Limb (tissue), 2 donors: Measurements from ENCODE around the gene TMA16.
A peak's percentile ranks its signal among the peaks of the same experiment; 100 is the strongest.
"Not testable (repeated sequence)": the region's sequence is repeated elsewhere in the genome, so short reads cannot be mapped to it uniquely, and the experiment has no call there.

ENCODE experiments used
- DNase-seq, 2 donors: peaks; one replicate each; pipeline ENCODE4 v3.0.0-alpha.2; 2016; ENCODE audit errors: extremely low spot score in 2 of 2

TMA16 gene

DNA sequence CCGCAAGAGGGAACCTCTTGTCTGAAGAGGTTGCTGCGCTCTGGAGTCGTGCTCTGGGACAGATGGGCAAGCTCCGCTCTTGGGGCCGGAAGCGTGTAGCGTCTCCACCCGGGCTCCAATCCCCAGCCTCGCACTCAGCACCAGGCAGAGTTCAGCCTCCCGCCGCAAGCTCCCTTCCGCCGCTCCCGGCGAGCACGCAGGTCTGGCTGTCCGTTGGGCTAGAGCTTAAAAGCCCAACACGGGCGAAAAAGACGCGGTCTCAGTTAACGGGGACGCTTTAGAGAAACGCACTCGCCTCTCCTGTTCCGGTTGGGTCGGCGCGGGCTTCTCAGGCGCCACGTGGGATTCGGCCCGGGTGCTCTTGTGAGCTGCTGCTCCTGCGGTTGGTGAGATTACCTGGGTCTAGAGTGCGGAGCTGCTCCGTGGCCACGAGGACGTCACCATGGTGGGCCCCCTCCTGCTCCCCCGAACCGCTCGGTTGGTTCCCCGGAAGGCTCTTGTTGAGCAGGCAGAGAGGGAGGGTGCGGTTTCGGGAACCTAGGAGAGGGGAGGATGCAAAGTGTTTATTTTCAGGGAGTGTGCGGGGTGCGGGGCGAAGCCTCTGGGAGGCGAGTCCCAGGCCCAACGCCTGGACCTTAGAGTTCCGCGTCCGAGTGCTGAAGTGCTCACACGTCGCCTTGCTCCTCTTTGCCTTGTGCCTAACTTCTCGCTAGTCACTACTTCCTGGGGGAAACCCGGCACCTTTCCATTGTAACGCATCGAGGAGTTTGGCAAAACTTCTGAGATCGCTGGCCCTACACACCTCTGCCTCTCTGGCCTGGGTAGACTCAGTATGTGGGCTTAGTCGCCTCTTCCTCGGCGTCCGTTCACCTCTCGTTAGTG lies at the start of gene TMA16:
Gene TMA16 (plus strand): TSS at position 331 of the 882 bp plus-strand sequence. CDS start 112 bp downstream, at position 443.
- peak; percentile 90 to 91 for DNase-seq

DNA sequence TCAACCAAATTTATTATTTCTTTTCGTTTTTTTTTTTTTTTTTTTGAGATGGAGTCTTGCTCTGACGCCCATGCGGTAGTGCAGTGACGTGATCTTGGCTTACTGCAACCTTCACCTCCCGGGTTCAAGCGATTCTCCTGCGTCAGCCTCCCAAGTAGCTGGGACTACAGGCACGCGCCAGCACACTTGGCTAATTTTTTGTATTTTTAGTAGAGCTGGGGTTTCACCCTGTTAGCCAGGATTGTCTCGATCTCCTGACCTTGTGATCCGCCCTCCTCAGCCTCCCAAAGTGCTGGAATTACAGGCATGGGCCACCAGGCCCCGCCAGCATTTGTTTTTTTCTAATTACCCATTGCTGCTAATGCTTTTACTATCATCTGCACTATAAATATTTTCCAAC lies 47.5 kb upstream of the TMA16 start:
- not testable (repeated sequence) for DNase-seq

DNA sequence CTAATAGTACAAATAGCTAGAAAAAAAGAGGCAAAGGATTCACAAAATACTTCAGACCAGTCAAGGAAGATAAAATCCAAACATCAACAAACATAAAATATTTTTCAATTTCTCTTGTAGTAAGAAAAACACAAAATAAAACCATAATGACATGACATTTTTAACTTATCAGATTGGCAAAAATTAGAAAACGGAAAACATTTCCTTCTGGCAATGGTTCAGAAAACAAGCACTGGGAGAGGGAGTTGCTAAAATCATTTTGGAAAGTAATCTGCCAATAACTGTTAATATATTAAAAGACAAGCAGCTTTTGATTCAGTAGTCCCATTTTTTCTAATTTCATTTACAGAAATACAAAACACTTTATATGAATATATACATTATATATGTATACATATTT lies 47.0 kb upstream of the TMA16 start:
- no peak for DNase-seq

DNA sequence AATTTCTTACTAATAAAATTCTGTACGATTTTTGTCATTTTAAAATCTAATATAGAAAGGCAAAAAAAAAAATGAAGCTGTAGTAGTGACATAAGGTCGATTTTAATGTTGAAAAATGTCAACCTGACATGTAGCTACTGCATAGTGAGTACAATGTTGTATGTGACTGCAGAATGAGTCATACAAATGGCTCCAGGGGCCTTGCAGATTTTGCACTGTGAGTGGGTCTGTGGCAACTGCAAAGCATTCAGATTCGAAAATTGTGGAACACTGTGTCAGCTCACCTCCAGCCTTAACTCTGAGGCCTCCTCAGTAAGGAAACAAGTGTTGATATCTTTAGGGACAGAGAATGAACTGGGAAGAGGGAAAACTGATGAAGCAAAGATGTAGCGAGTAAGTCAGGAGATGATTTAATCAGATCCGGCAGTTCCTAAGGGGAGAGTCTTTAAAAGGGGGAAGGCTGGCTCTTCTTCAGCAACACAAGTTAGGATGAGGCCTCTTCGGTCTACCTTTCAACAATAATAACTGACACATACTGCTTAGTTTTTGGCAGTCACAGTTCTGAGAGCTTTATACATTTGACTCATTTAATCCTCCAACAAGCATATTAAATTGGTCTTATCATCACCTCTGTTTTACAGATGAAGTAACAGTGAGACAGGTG lies 45.8 kb upstream of the TMA16 start:
- no peak for DNase-seq

DNA sequence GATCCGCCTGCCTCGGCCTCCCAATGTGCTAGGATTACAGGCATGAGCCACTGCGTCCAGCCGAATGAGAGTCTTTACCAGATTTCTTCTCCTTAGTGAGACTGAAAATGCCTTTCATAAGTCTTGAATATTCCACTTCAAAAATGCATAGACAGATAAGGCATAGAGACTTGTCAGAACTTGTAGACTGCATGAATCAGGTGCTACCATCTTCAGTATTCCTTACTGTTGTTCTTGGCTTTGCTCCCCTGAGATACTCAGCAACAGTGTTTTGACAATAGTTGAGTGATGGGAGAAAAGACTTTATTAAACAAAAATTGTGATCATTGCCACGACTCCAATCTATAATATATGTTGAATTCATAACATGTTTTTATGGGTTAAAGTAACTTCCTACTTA lies 31.9 kb upstream of the TMA16 start:
- DNase-seq, result no peak

DNA sequence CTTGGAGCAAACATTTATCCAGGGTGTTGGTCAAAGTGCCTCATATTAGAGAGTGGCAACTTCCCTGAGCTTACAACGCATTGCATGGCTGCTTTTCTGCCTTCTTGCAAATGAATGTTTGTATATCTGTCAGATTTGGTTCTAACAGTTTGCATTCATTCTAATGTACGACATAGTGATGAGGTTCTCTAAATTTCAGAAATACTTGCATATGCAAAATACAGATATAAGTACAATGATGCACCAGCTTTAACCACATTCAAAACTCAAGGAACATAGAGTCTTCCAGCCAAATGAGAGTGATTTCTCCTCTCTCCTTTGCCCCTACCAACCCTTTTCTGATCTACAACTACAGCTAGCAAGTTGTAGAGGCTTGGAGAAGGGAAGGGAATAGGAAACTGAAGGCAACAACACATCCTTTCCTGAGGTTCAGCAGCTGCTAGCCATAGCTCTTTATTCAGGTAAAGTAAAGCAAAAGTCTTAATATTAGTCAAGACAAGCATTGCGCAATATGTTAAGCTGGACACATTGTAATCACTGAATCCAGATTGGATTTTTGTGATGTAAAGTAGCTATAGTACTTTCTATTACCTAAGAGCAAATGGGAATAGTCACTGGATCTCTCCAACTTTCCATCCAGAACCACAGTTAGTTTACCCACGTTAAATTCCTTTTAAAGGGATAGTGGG lies 27.3 kb upstream of the TMA16 start:
- no peak for DNase-seq

GRCh38 chr4:163470391-163470790 lies 24.1 kb upstream of the TMA16 start:
- DNase-seq, result no peak

DNA sequence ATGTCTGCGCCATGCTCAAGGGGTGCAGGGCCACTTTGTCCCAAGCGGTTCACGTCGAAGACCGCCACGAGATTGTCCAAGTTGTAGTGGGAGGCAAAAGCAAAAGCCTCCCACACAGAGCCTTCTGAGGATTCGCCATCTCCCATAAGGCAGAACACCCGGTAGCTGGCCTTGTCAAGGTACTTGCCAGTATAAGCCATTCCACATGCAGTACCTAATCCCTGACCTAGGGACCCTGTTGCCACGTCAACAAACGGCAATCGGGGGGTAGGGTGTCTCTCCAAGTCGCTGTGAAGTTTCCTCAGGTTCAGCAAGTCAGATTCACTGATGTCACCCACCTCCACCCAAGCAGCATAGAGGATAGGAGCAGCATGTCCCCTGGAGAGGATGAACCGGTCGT lies 21.4 kb upstream of the TMA16 start:
- DNase-seq, result no peak

GRCh38 chr4:163473576-163473975 lies 20.9 kb upstream of the TMA16 start, which contains the start of gene TKTL2:
Gene TKTL2 (minus strand): TSS chr4:163473754. CDS start chr4:163473734, 20 bp downstream.
- DNase-seq, result no peak

GRCh38 chr4:163474027-163474426 lies 20.5 kb upstream of the TMA16 start:
- DNase-seq, result no peak

DNA sequence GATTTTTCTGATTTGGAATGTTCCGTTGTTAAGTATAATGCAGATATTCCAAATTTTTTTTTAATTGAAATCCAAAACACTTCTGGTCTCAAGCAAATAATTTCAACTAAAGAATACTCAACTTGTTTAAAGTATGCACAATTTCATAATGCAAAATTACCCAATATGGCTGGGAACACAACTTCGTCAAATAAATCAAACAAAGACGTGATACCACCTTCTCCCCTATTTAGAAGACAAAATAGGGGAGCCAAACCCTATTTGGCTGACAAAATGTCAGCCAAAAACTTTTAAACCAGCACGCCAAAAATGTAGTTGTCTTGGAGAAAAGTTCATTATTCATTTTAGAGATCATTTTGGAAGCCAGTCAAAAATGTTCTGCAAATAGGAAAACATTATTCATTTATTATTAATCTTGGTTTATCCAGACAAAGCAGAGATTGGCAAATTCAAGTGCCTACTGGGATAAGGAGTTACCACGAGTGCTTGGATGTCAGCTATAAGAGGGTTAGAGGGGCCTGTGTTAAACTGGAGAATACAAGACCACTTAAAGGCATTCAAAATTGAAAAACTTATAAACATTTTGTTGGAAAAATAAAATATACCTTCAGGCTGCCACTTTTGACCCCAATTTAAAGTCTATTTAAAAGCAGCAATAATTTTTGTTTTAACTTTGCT lies 17.6 kb upstream of the TMA16 start:
- DNase-seq, result no peak

DNA sequence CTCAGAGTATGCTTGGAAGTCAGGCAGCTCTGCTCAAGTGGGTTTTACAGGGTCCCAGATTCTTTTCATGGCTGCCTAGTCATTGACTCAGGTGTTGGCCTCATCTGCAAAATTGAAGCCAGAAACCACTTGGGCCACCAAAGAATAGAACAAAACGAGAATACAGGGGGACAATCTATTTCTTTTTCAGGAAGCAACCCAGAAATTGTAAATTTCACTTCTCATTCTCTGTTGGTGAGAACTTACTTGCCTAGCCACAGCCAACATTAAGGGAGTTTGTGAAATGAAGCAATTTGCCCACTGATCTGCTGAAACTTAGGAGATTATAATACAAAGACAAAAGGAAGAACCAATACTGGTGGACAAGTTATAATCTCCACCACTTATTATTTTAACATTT lies 12.3 kb upstream of the TMA16 start:
- no peak for DNase-seq

GRCh38 chr4:163484906-163485305 lies 9.6 kb upstream of the TMA16 start:
- DNase-seq, result peak; percentile 21 to 72

DNA sequence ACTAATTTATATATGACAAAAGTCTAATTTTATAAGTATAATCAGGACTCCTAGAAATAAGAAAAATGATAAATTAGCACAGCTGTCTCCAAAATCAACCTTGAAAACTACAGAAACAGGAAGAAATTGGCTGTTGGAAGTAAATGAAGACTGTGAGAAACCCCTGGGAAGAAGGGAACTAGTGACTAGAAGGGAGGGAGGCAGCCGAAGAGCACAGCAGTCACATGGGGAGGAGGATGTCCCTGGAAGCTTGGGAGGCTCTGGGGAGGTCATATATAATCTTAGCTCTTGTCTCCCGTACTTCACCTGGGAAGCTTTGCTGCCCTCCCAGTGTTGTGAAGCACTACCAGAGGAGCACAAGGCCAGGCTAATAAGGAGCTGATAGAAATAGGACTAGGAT lies 8.9 kb upstream of the TMA16 start:
- DNase-seq, result no peak

DNA sequence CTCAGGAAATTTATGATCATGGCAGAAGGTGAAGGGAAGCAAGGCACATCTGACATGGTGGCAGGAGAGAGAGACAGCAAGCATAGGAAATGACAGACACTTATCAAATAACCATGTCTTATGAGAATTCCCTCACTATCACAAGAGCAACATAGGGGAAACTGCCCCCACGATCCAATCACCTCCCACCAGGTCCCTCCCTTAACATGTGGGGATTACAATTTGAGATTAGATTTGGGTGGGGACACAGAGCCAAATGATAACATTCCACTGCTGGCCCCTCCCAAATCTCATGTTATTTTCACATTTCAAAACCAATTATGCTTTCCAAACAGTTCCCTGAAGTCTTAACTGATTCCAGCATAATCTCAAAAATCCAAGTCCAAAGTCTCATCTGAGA lies 8.2 kb upstream of the TMA16 start:
- DNase-seq, result no peak

DNA sequence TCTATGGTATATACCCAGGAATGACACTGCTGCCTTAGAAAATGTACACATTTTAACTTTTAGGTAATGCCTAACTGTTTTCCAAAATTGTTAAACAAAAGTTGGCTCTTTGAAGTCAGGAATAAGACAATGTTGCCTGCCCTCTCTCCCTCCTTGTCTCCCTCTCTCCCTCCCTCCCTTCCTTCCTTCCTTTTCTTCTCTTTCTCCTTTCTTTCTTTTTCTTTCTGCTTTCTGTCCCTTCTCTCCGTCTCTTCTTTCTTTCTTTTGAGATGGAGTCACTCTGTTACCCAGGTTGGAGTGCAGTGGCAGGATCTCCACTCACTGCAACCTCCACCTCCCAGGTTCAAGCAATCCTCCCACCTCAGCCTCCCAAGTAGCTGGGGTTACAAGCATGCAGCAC lies 4.6 kb upstream of the TMA16 start:
- DNase-seq, result no peak

DNA sequence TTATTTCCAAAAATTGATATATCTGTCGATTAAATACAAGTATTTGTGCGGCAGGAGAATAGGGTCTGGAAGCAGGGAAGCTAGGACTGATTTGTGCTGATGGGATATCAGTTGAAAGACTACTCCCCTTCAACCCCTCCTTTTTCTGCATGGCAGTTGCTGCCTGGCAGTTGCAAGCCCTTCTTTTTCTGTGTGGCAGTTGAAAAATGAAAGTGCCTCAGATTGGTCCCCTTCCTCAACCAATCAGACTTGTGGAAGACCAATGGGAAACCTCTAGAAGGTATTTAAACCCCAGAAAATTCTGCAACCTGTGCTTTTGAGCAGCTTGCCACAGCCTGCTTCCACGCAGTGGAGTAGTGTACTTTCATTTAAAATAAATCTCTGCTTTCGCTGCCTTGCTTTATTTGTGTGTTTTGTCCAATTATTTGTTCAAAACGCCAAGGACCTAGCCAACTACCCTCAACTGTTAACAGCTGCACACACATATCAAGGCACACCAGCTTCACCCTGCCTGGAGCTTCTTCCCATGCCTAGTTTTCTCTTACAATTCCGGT lies 1.5 kb upstream of the TMA16 start:
- DNase-seq, result no peak

DNA sequence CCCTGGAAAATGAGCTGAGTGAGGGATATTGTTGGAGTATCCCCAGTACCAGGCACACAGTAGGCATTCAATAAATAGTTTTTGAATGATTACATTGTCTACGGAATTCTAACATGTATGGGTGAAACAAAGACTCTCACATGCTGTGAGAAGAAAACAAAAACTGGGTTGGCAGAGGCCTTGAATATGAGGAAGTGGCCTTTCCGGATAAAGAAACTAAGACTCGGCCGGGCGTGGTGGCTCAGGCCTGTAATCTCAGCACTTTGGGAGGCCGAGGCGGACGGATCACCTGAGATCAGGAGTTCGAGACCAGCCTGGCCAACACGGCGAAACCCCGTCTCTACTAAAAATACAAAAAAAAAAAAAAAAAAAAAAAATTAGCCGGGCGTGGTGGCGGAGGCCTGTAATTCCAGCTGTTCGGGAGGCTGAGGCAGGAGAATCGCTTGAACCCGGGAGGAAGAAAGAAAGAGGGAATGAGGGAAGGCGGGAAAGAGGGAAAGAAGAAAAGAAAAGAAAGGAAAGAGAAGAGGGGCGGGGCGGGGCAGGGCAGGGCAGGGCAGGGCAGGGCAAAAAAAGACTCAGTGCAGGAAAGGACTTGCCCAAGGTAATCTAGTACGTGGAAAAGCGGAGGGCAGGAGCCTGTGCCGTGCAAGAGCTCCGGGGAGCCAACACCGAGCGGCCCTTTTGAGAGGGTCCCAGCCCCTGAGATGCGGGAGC lies 689 bp upstream of the TMA16 start:
- no peak for DNase-seq

DNA sequence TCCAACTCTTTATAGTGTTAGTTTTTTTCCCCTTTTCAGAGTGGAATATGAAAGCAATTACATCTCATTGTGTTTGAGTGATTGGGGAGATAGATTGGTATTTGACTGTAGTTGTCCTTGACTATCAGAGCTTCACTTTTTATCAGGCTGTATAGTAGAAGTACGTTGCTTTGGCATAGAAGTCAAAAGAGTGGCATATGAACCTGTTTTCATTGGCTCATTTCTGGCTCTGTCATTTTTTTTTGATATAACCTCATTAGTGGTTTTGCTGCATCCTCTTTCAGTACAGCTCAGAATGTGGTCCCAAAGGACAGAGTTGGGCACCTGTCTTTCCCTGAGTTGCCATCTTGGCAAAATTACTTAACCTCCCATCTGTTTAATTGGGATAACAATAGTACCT lies 1.4 kb downstream of the TMA16 start:
- no peak for DNase-seq

DNA sequence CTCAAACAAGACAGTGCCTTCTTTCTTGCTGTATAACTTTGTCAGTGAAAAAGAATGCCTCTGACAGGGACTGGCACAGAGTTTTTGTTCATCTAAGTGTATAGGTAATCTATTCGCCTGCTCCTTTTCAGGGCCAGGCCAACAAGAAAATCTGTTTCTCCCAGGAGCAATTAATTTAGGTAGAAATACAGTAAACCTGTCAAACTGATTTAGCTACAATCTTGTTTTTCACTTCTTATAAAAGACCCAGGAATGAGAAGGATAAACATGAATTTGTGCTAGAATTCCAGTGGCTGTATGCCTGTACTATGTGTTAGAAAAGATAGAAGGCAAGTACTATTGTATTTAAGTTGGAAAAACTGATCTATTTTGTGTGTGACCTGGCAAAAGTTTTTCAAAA lies 6.1 kb downstream of the TMA16 start:
- DNase-seq, result no peak

GRCh38 chr4:163505374-163505773 lies 10.9 kb downstream of the TMA16 start:
- DNase-seq, result no peak
